ENCODE measurements around the gene TEX101. TPM values are rescaled to one million over a fixed set of nuclear protein-coding genes. Genes with fewer than 3 reads are reported as not detected.

The TEX101 gene
- total RNA-seq, 1 experiment from 2014 or later, result not detected

- no peaks in the 10 kb centered on the region for H3K9me3 ChIP-seq (ENCODE audit: control insufficient read depth, low read depth, low read length)
- H3K4me3 Mint-ChIP-seq, result no peak overlapping the region
- H3K27ac Mint-ChIP-seq, result no peak overlapping the region
- H3K14ac ChIP-seq (ENCODE audit: insufficient read depth, low read length), result no peak overlapping the region
- no peak overlapping the region for H3K18ac ChIP-seq (ENCODE audit: insufficient read length, low read depth, low read length)
- H3K4ac ChIP-seq (ENCODE audit: low read depth, low read length), result no peak overlapping the region
- H2BK20ac ChIP-seq (ENCODE audit: low read depth, low read length, poor library complexity, severe bottlenecking), result no peak overlapping the region
- peaks cover 11% of the 10 kb centered on the region for H3K23me2 ChIP-seq (ENCODE audit: insufficient read length, low read depth, low read length, poor library complexity, severe bottlenecking)
- H3K56ac ChIP-seq (ENCODE audit: insufficient read length, low read depth, low read length), result no peak overlapping the region
- H3K79me2 ChIP-seq (ENCODE audit: insufficient read depth, low read length), result no peaks in the 10 kb centered on the region
- H3K27me3 ChIP-seq (ENCODE audit: insufficient read depth, low read length), result no peaks in the 10 kb centered on the region; the same call in 1 of the 2 replicates
- DNase-seq, result no peak
- no peak overlapping the region for H3K4me2 ChIP-seq (ENCODE audit: insufficient read depth, insufficient read length, low read length)
- H3K27ac ChIP-seq (ENCODE audit: insufficient read length, low read depth, low read length), result no peak overlapping the region
- no peak overlapping the region for H3K9ac ChIP-seq (ENCODE audit: extremely low read depth, insufficient read length, low read length)
- H3T11ph ChIP-seq (ENCODE audit: low read length), result no peak overlapping the region
- no peaks in the 10 kb centered on the region for H3K79me1 ChIP-seq (ENCODE audit: insufficient read depth, low read depth, low read length, poor library complexity, severe bottlenecking)
- H2AK5ac ChIP-seq (ENCODE audit: insufficient read length, low read length), result no peak overlapping the region
- H2BK15ac ChIP-seq (ENCODE audit: low read depth, low read length), result no peak overlapping the region
- H4K8ac ChIP-seq (replicated peaks; ENCODE audit: insufficient read length, low read depth, low read length), result no peak overlapping the region
- H3K4me1 ChIP-seq (ENCODE audit: insufficient read depth, low read length), result no peaks in the 10 kb centered on the region
- no peak overlapping the region for H2AFZ ChIP-seq (ENCODE audit: low read length)
- no peaks in the 10 kb centered on the region for H3K9me3 Mint-ChIP-seq
- no peak overlapping the region for H4K91ac ChIP-seq (ENCODE audit: insufficient read length, low read depth, low read length)
- no peak overlapping the region for H2BK120ac ChIP-seq (ENCODE audit: low read depth, low read length, poor library complexity, severe bottlenecking)
- H4K5ac ChIP-seq (ENCODE audit: insufficient read length, low read depth, low read length), result no peak overlapping the region
- peaks cover 36% of the 10 kb centered on the region for H3K27me3 Mint-ChIP-seq (ENCODE audit: low read depth)
- no peaks in the 10 kb centered on the region for H3K36me3 Mint-ChIP-seq (ENCODE audit: insufficient read depth in 1 of 3, low read depth in 3 of 3)
- WGBS (ENCODE audit: extremely low coverage, insufficient read length, low lambda C conversion rate), result no CpG with 5 or more reads among the region's 1 CpG
- H3K4me1 Mint-ChIP-seq, result peaks cover 14 to 15% of the 10 kb centered on the region in 2 experiments
- H2BK5ac ChIP-seq (ENCODE audit: insufficient read length, low read length), result no peak overlapping the region
- H4K20me1 ChIP-seq (ENCODE audit: control insufficient read depth, insufficient read depth, insufficient read length), result no peaks in the 10 kb centered on the region
- TF ChIP-seq CTCF (conservative IDR thresholded peaks at IDR 0.05), result no peak
- no peak overlapping the region for H3K23ac ChIP-seq (ENCODE audit: insufficient read length, low read depth, low read length)
- H2BK12ac ChIP-seq (ENCODE audit: insufficient read length, low read depth, low read length), result no peak overlapping the region
Measured at GRCh38 chr19:43466793-43467192, 52.1 kb downstream of the TEX101 start.

Measured in H9 (cell line).